Left lung (tissue), 14 donors: ENCODE results near the gene RHOBTB1. TPM values are rescaled to one million over a fixed set of nuclear protein-coding genes. Genes with fewer than 3 reads are reported as not detected.

Source experiments
- ATAC-seq: fragments of 200-7000 bp; cut with Tn5 transposase; one replicate; pipeline ENCODE4 v1.9.1; 2020; ENCODE audit warnings: moderate library complexity
- DNase-seq, 4 donors: peaks; one replicate each; pipeline ENCODE4 v3.0.0-alpha.2; 2013 to 2020
- H3K27ac ChIP-seq, 2 donors: fragments of 200-600 bp; sonication (generic) in 1 of 2; one replicate each; pipeline versions ENCODE4 v1.5.0 to v1.8.0; 2020 to 2021
- H3K27me3 ChIP-seq, 2 donors: fragments of 200-600 bp; sonication (generic) in 1 of 2; one replicate each; pipeline versions ENCODE4 v1.5.0 to v1.8.0; 2020 to 2021
- H3K36me3 ChIP-seq, 2 donors: fragments of 200-600 bp; sonication (generic) in 1 of 2; one replicate each; pipeline versions ENCODE4 v1.5.0 to v1.8.0; 2020 to 2021
- H3K4me1 ChIP-seq, 2 donors: fragments of 200-600 bp; one replicate each; pipeline ENCODE4 v1.8.0; 2021
- H3K4me3 ChIP-seq, 2 donors: fragments of 200-600 bp; sonication (generic) in 1 of 2; one replicate each; pipeline versions ENCODE4 v1.5.0 to v1.8.0; 2020 to 2021; ENCODE audit warnings: mild to moderate bottlenecking in 1 of 2
- H3K9me3 ChIP-seq, 2 donors: fragments of 200-600 bp; sonication (generic) in 1 of 2; one replicate each; pipeline versions ENCODE4 v1.5.0 to v1.8.0; 2020 to 2021
- CTCF ChIP-seq, 2 donors: fragments of 200-600 bp; sonication (generic) in 1 of 2; IDR thresholded peaks; one replicate each; pipeline versions ENCODE4 v1.5.0 to v1.8.0; 2021; ENCODE audit warnings: antibody characterized with exemption in 2 of 2
- intact Hi-C, 2 donors: fragments of 100-400 bp; cut with DNase I; formaldehyde crosslinking; loops; one replicate each; pipeline versions ENCODE4 v1.11.2 to v1.14.2; 2022
- long read RNA-seq, 12 donors: library from polyadenylated mRNA in 2 of 12; unstranded in 2 of 12; transcript quantifications; one replicate each; pipeline ENCODE4 v2.0.0 and lab custom pipeline, GENCODE V29; 2019 to 2026
- polyA plus RNA-seq, 6 donors: library from polyadenylated mRNA; unstranded; fragments of 120-200 nt; gene quantifications; one replicate each; pipeline ENCODE4 v1.2.1, GENCODE V29; 2013; ENCODE audit not compliant: insufficient read length in 6 of 6
- total RNA-seq, 2 donors: library from RNA; stranded (reverse); fragmentation: NEBNext Ultra II Directional; extraction: Animal tissue kit (Norgen Biotek cat#: 25700); gene quantifications; one replicate each; pipeline ENCODE4 v1.2.1, GENCODE V29; 2021
- donor health status: DM: no; HTN: yes; CAD: no.
- donor health status: DM: no; HTN: no; CAD: no.

RHOBTB1 gene
- total RNA-seq (10 to 100 TPM; 13.1 to 16.3 TPM), polyA plus RNA-seq (10 to 100 TPM; 51.4 to 55.9 (median 52.7) TPM)
- long read RNA-seq, donor 1, full-length matches to known transcripts, result 5 of 5 reads
- long read RNA-seq, donor 1, partial matches to known transcripts, result 0 of 5 reads
- long read RNA-seq, donor 1, other reads (novel, unspliced or antisense), result 0 of 5 reads
- long read RNA-seq, donor 2, full-length matches to known transcripts, result 2 of 2 reads
- long read RNA-seq, donor 2, partial matches to known transcripts, result 0 of 2 reads
- long read RNA-seq, donor 2, other reads (novel, unspliced or antisense), result 0 of 2 reads
- long read RNA-seq, donor 3, full-length matches to known transcripts, result 2 of 2 reads
- long read RNA-seq, donor 3, partial matches to known transcripts, result 0 of 2 reads
- long read RNA-seq, donor 3, other reads (novel, unspliced or antisense), result 0 of 2 reads
- long read RNA-seq, donor 4, full-length matches to known transcripts, result 1 of 3 reads
- long read RNA-seq, donor 4, partial matches to known transcripts, result 1 of 3 reads
- long read RNA-seq, donor 4, other reads (novel, unspliced or antisense), result 1 of 3 reads
- long read RNA-seq, donor 5, full-length matches to known transcripts, result 4 of 4 reads
- long read RNA-seq, donor 5, partial matches to known transcripts, result 0 of 4 reads
- long read RNA-seq, donor 5, other reads (novel, unspliced or antisense), result 0 of 4 reads
- long read RNA-seq, donor 6, full-length matches to known transcripts, result 5 of 5 reads
- long read RNA-seq, donor 6, partial matches to known transcripts, result 0 of 5 reads
- long read RNA-seq, donor 6, other reads (novel, unspliced or antisense), result 0 of 5 reads
- long read RNA-seq, donor 7, full-length matches to known transcripts, result 1 of 1 reads
- long read RNA-seq, donor 7, partial matches to known transcripts, result 0 of 1 reads
- long read RNA-seq, donor 7, other reads (novel, unspliced or antisense), result 0 of 1 reads
- long read RNA-seq, donor 8, full-length matches to known transcripts, result 5 of 5 reads
- long read RNA-seq, donor 8, partial matches to known transcripts, result 0 of 5 reads
- long read RNA-seq, donor 8, other reads (novel, unspliced or antisense), result 0 of 5 reads
- long read RNA-seq, donor 9, result 0 reads
- long read RNA-seq, donor 10, full-length matches to known transcripts, result 1 of 1 reads
- long read RNA-seq, donor 10, partial matches to known transcripts, result 0 of 1 reads
- long read RNA-seq, donor 10, other reads (novel, unspliced or antisense), result 0 of 1 reads
- long read RNA-seq, donor 11, full-length matches to known transcripts, result 2 of 2 reads
- long read RNA-seq, donor 11, partial matches to known transcripts, result 0 of 2 reads
- long read RNA-seq, donor 11, other reads (novel, unspliced or antisense), result 0 of 2 reads
- long read RNA-seq, donor 12, full-length matches to known transcripts, result 2 of 2 reads
- long read RNA-seq, donor 12, partial matches to known transcripts, result 0 of 2 reads
- long read RNA-seq, donor 12, other reads (novel, unspliced or antisense), result 0 of 2 reads

GRCh38 chr10:60944058-60944909 lies at the start of gene RHOBTB1:
Gene RHOBTB1 (minus strand): TSS chr10:60944185. CDS start chr10:60911542, 32,643 bp downstream.
- peak; percentile 89 for ATAC-seq
- intact Hi-C loops, result no loop called here

GRCh38 chr10:60992636-60993035 lies 48.7 kb upstream of the RHOBTB1 start:
- no peak for TF ChIP-seq CTCF (IDR thresholded peaks at IDR 0.05)
- ATAC-seq, result no peak
- Histone ChIP-seq H3K27ac (no peak overlapping the region), H3K4me3 (no peak overlapping the region), H3K9me3 (no peaks in the 10 kb centered on the region), H3K27me3 (no peaks in the 10 kb centered on the region), H3K36me3 (no peaks in the 10 kb centered on the region), H3K4me1 (no peaks in the 10 kb centered on the region)
- DNase-seq, result no peak
- intact Hi-C loops, result no loop called here

More at GRCh38 chr10:60944058-60944909, at the start of gene RHOBTB1:
- TF ChIP-seq CTCF (IDR thresholded peaks at IDR 0.05), result no peak
- H3K4me3 ChIP-seq, result peak within 1 kb of the TSS; percentile 65 to 87
- no peaks in the 10 kb centered on the region for H3K36me3 ChIP-seq
- peaks cover 10 to 17% of the 10 kb centered on the region in 2 donors for H3K4me1 ChIP-seq
- H3K27ac ChIP-seq, result peak within 1 kb of the TSS; percentile 92 to 98
- DNase-seq, result peak; percentile 82 to 91 (median 88)
- peaks cover 0 to 23% of the 10 kb centered on the region in 2 donors for H3K27me3 ChIP-seq
- no peaks in the 10 kb centered on the region for H3K9me3 ChIP-seq

GRCh38 chr10:60990663-60991062 lies 46.7 kb upstream of the RHOBTB1 start:
- intact Hi-C loops, result no loop called here
- Histone ChIP-seq H3K9me3 (no peaks in the 10 kb centered on the region), H3K4me3 (no peak overlapping the region), H3K36me3 (no peaks in the 10 kb centered on the region), H3K4me1 (no peaks in the 10 kb centered on the region), H3K27me3 (no peaks in the 10 kb centered on the region), H3K27ac (no peak overlapping the region)
- no peak for DNase-seq
- no peak for ATAC-seq
- no peak for TF ChIP-seq CTCF (IDR thresholded peaks at IDR 0.05)

GRCh38 chr10:60989400-60989876 lies 45.5 kb upstream of the RHOBTB1 start:
- H3K9me3 ChIP-seq, result no peaks in the 10 kb centered on the region
- intact Hi-C loops, result no loop called here
- H3K4me3 ChIP-seq, result no peak overlapping the region
- ATAC-seq (no peak), DNase-seq (no peak)
- no peak overlapping the region for H3K27ac ChIP-seq
- H3K36me3 ChIP-seq, result no peaks in the 10 kb centered on the region
- no peaks in the 10 kb centered on the region for H3K4me1 ChIP-seq
- no peak for TF ChIP-seq CTCF (IDR thresholded peaks at IDR 0.05)
- no peaks in the 10 kb centered on the region for H3K27me3 ChIP-seq
